ENCODE data around the gene ARL10.
"Not testable (repeated sequence)": the region's sequence is repeated elsewhere in the genome, so short reads cannot be mapped to it uniquely, and the experiment has no call there.

Gene ARL10

GRCh38 chr5:176405656-176406435, 40.6 kb downstream of the ARL10 start:
- DNase-seq = no peak
- TF ChIP-seq POLR2A (IDR thresholded peaks at IDR 0.05; ENCODE audit: low read length) (no peak), GATA1 (IDR thresholded peaks at IDR 0.05; ENCODE audit: low read depth, low read length) (no peak)

DNA sequence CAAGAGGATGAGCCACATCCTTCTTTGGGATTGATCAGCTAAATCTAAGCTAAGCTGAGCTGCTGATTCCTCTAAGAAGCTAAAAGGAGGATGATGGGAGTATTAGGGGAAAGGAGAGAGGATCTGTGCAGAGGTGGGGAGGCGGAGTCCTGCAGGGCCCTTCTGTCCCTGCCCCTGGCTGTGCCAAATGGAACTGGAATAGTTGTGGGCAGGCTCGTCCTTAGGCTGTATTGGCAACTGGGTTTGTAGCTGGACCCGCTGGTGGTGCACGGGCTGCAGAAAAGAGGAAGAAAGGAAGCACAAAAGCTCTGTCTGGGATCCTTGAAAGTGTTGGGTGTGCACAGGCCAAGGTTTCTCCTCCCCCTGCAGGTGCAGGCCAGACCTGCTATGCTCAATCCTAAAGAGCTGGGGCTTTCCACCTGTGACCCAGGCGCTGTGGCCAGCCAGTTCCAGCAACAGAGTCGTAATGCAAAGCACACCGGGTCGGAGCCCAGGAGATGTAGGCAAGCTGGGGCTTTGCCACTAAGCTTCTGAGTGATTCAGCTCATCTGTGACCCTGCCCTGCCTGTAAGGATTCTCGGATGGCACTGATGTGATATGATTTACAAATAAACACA, 41.3 kb downstream of the ARL10 start:
- DNase-seq = no peak
- TF ChIP-seq POLR2A (IDR thresholded peaks at IDR 0.05; ENCODE audit: low read length) (no peak), GATA1 (IDR thresholded peaks at IDR 0.05; ENCODE audit: low read depth, low read length) (no peak)

GRCh38 chr5:176407456-176408251, 42.4 kb downstream of the ARL10 start:
- TF ChIP-seq GATA1 (IDR thresholded peaks at IDR 0.05; ENCODE audit: low read depth, low read length) (no peak), POLR2A (IDR thresholded peaks at IDR 0.05; ENCODE audit: low read length) (no peak)

DNA sequence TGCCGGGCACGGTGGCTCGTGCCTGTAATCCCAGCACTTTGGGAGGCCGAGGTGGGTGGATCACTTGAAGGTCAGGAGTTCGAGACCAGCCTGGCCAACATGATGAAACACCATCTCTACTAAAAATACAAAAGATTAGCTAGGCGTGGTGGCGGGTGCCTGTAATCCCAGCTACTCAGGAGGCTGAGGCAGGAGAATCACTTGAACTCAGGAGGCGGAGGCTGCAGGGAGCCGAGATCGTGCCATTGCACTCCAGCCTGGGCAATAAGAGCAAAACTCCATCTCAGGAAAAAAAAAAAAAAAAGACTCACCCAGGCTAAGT, 42.9 kb downstream of the ARL10 start:
- DNase-seq = not testable (repeated sequence)

More at GRCh38 chr5:176407456-176408251, 42.4 kb downstream of the ARL10 start:
- no peak for DNase-seq

DNA sequence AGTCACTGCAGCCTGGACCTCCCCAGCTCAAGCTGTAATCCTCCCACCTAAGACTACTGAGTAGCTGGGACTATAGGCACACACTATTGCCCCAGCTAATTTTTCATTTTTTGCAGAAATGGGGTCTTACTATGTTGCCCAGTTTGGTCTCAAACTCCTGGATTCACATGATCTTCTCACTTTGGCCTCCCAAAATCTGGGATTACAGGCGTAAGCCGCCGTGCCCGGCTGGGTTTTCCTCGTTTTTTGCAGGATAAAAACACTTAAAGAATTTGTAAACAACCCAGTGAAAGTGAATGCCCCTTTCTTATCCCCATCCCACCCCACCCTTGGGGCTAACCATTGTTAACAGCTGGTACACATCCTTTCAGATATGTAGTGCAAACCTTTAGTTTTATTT, 43.3 kb downstream of the ARL10 start:
- no peak for DNase-seq
- TF ChIP-seq POLR2A (IDR thresholded peaks at IDR 0.05; ENCODE audit: low read length) = no peak
- no peak for TF ChIP-seq GATA1 (IDR thresholded peaks at IDR 0.05; ENCODE audit: low read depth, low read length)

DNA sequence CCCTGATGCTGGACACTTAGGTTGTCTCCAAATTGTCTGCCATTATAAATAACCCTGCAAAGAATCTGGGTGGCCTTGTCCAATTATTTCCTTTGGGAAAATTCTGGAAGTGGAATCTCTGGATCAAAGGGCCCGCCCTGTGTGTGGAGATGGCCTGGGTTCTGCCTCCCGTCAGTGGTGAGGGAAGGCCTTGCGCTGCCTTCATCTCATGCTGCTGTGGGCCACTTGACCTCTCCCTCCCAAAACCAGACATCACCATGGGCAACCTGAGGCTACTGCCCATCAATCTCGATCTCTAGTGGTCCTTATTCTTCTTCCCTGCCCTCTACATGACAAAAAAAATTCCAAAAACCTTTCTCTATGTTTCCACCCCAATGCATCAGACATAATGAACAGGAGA, 44.5 kb downstream of the ARL10 start:
- no peak for DNase-seq

GRCh38 chr5:176410486-176411180, 45.3 kb downstream of the ARL10 start:
- DNase-seq = no peak

More for the DNA sequence above, 44.5 kb downstream of the ARL10 start:
- TF ChIP-seq GATA1 (IDR thresholded peaks at IDR 0.05; ENCODE audit: low read depth, low read length) (no peak), POLR2A (IDR thresholded peaks at IDR 0.05; ENCODE audit: low read length) (no peak)

GRCh38 chr5:176412517-176413254, 47.4 kb downstream of the ARL10 start:
- DNase-seq = no peak

More at GRCh38 chr5:176410486-176411180, 45.3 kb downstream of the ARL10 start:
- TF ChIP-seq GATA1 (IDR thresholded peaks at IDR 0.05; ENCODE audit: low read depth, low read length) (no peak), POLR2A (IDR thresholded peaks at IDR 0.05; ENCODE audit: low read length) (no peak)

DNA sequence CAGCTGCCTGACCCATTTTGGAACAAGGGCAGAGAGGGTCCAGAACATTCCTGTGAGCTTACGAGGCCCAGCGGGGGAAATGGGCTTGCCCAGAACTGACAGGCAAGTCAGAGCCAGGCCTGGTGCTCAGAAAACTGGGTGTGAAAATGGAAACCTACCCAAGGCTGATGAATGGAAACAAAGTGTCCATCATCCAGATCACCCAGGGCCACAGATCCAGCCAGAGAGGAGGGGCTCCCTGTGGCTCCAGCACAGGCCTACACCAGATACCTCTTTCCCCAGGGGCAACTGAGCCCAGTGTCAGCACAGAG, 47.9 kb downstream of the ARL10 start:
- DNase-seq = no peak
- TF ChIP-seq POLR2A (IDR thresholded peaks at IDR 0.05; ENCODE audit: low read length) (no peak), GATA1 (IDR thresholded peaks at IDR 0.05; ENCODE audit: low read depth, low read length) (no peak)

More at GRCh38 chr5:176412517-176413254, 47.4 kb downstream of the ARL10 start:
- TF ChIP-seq POLR2A (IDR thresholded peaks at IDR 0.05; ENCODE audit: low read length) (no peak), GATA1 (IDR thresholded peaks at IDR 0.05; ENCODE audit: low read depth, low read length) (no peak)

- DNase-seq = no peak
- no peak for TF ChIP-seq POLR2A (IDR thresholded peaks at IDR 0.05; ENCODE audit: low read length)
- TF ChIP-seq GATA1 (IDR thresholded peaks at IDR 0.05; ENCODE audit: low read depth, low read length) = no peak
These were observed 48.5 kb downstream of the ARL10 start for GRCh38 chr5:176413709-176414191.

DNA sequence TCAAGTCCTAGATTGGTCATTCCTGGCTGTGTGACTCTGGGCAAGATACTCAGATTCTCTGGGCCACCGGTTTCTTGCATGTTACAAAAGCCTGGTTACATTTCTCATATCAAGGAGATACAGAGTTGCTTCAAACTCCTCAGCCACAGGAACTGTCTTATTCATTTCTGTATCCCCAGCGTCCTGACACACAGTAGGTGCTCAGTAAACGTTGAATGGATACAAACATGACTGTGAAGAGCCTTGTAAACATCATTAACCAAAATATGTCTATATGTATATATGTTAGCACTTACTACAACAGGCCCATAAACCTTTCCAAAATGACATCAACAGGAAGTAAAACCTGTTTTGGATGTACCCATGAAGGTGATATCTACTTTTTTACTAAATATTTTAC, 49.4 kb downstream of the ARL10 start:
- TF ChIP-seq POLR2A (IDR thresholded peaks at IDR 0.05; ENCODE audit: low read length) (no peak), GATA1 (IDR thresholded peaks at IDR 0.05; ENCODE audit: low read depth, low read length) (no peak)
- DNase-seq = peak in 1 of 2 experiments; percentile 35

DNA sequence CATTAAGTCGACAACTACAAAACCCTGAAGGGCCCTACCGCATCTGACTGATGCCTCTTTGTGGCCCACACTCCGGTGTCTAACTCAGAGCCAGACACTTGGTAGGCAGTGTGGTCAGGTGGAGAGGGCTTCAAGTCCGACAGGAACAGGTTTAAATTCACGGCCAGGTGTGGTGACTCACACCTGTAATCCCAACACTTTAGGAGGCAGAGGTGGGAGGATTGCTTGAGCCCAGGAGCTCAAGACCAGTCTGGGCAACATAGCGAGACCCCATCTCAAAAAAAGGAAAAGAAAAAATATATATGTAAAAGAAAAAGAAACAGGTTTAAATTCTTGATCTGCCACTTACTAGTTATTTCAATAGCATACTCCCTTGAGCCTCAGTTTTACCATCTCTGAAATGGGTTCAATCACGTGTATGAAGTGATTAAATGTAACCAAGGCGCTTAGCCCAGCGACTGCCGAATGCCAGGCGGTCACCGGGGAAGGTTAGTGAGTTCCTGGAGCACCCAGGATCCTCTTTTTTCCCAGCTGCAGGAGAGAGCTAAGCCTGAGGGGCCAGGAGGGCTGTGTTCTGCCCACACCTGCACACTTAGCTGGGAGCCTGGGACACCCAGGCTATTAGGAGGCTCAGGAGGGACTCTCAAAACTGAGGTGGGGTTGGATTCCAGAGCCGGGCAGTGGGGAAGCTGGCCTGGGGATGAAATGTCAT, 50.1 kb downstream of the ARL10 start:
- TF ChIP-seq GATA1 (IDR thresholded peaks at IDR 0.05; ENCODE audit: low read depth, low read length) (no peak), POLR2A (IDR thresholded peaks at IDR 0.05; ENCODE audit: low read length) (no peak)
- peak; percentile 25 to 43 for DNase-seq

Data from erythroblast (primary cell).